Ishikawa (cell line): Measurements from ENCODE around the gene WBP1L.

ENCODE experiments used
- CEBPB ChIP-seq: IDR thresholded peaks from 2 replicates; pipeline ENCODE4 v1.6.1; 2012
- CREB1 ChIP-seq: IDR thresholded peaks from 2 replicates; pipeline ENCODE4 v1.6.1; 2012; ENCODE audit warnings: low read depth
- EGR1 ChIP-seq: IDR thresholded peaks from 2 replicates; pipeline ENCODE4 v1.6.1; 2012
- EP300 ChIP-seq: IDR thresholded peaks from 2 replicates; pipeline ENCODE4 v1.6.1; 2012; ENCODE audit warnings: borderline replicate concordance
- FOXM1 ChIP-seq: IDR thresholded peaks from 2 replicates; pipeline ENCODE4 v1.6.1; 2012; ENCODE audit warnings: low read depth, borderline replicate concordance
- NFIC ChIP-seq: IDR thresholded peaks from 2 replicates; pipeline ENCODE4 v1.6.1; 2012
- RAD21 ChIP-seq: IDR thresholded peaks from 2 replicates; pipeline ENCODE4 v1.6.1; 2012; ENCODE audit warnings: low read depth
- TAF1 ChIP-seq: IDR thresholded peaks from 2 replicates; pipeline ENCODE4 v1.6.1; 2012; ENCODE audit warnings: low read depth, mild to moderate bottlenecking
- TCF12 ChIP-seq: IDR thresholded peaks from 2 replicates; pipeline ENCODE4 v1.6.1; 2012; ENCODE audit warnings: low read depth
- TEAD4 ChIP-seq: IDR thresholded peaks from 2 replicates; pipeline ENCODE4 v1.6.1; 2012
- YY1 ChIP-seq: IDR thresholded peaks from 2 replicates; pipeline ENCODE4 v1.6.1; 2012; ENCODE audit warnings: low read depth
- ZBTB7A ChIP-seq: IDR thresholded peaks from 2 replicates; pipeline ENCODE4 v1.6.1; 2012; ENCODE audit warnings: low read depth
- TF ChIP-seq, protein P1 (sequence below): IDR thresholded peaks from 2 replicates; pipeline ENCODE4 v1.6.1; 2012
- TF ChIP-seq, protein P2 (sequence below): IDR thresholded peaks from 2 replicates; pipeline ENCODE4 v1.6.1; 2012
- TF ChIP-seq, protein P3 (sequence below): IDR thresholded peaks from 2 replicates; pipeline ENCODE4 v1.6.1; 2012; ENCODE audit warnings: low read depth, mild to moderate bottlenecking

The WBP1L gene

DNA sequence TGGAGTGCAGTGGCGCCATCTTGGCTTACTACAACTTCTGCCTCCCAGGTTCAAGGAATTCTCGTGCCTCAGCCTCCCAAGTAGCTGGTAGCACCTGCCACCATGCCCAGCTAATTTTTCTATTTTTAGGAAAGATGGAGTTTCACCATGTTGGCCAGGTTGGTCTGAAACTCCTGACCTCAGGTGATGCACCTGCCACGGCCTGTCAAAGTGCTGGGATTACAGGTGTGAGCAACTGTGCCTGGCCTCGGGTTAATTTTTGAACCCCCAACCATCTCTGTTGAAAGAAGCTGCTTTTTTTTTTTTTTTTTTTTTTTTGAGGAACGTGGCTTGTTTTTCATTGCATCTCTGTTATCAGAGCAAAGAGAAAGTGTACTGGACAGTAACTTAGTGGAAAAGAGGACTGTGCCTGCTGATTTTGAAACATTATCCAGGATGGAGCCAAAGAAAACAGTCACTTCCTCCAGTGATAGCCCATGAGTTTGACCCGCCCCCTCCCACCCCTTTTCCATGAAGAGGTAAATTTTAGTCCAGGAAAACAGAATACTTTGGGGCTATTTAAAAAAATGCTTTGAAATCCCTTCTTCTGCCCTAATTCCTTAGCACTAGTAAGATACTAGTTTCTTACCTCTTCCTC lies 38.3 kb downstream of the WBP1L start:
- TF ChIP-seq NFIC (no peak), TCF12 (no peak), EGR1 (no peak), EP300 (no peak), YY1 (no peak)
- TF ChIP-seq, protein P1, sequence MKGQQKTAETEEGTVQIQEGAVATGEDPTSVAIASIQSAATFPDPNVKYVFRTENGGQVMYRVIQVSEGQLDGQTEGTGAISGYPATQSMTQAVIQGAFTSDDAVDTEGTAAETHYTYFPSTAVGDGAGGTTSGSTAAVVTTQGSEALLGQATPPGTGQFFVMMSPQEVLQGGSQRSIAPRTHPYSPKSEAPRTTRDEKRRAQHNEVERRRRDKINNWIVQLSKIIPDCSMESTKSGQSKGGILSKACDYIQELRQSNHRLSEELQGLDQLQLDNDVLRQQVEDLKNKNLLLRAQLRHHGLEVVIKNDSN, result no peak
- TF ChIP-seq, protein P2, sequence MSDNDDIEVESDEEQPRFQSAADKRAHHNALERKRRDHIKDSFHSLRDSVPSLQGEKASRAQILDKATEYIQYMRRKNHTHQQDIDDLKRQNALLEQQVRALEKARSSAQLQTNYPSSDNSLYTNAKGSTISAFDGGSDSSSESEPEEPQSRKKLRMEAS, result no peak

DNA sequence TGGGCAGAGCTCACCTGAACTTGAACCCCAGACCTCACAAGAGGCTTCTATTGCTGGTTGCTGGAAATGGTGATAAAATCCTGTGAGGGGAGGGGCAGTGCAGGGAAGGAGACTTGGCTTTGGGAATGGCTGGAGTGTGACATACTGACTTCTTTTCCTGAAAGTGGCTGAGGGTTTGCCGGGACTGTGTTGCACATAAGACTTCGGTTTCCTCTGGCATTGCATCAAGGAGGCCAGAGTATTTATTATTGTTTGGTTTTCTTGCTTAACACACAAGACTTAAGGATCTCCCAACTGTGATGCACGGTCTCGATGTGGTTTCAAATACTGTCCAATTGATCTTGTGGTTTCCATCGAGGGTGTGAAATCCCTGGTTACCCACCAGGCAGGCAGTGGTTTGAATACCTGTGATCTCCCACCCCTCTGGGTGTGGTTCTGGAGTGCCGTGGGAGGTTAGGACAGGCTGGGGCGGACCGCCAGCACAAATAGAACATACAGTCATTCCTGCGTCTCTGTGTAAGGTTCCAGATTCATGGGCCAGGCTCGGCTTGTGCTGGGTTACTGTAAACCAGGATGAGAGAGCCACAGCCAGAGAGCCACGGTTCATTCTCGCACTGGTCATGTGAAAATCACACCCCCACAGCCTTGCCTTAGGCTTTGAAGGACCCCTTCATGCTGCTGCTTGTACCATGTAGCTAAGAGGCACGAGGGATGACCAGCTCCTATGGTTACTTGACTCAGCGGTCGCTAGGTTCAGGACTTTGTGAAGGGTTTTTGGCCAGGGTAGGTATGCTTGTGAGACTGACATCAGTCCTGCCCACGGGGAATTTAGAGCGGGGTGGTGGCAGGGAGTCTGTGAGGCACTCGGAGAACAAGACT lies 39.2 kb downstream of the WBP1L start:
- TF ChIP-seq CEBPB, result no peak

DNA sequence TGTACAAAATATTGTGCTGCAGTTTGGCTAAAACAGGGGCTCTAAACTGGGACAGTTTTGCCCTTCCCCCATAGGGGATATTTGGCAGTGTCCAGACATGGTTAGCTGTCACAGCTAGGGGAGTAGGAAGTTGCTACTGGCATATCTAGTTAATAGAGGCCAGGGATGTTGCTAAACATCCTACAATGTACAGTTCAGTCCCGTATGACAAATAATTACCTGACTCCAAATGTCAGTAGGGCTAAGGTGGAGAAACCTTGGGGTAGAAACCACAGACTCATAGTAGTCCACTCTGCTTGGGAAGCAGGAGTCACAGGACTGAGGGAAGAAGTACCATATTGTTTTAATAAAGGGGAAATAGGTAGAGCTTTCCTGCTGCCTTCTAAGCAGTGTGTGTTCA lies 39.8 kb downstream of the WBP1L start:
- TF ChIP-seq TAF1, result no peak
- no peak for TF ChIP-seq CREB1
- no peak for TF ChIP-seq ZBTB7A
- TF ChIP-seq, protein P3, sequence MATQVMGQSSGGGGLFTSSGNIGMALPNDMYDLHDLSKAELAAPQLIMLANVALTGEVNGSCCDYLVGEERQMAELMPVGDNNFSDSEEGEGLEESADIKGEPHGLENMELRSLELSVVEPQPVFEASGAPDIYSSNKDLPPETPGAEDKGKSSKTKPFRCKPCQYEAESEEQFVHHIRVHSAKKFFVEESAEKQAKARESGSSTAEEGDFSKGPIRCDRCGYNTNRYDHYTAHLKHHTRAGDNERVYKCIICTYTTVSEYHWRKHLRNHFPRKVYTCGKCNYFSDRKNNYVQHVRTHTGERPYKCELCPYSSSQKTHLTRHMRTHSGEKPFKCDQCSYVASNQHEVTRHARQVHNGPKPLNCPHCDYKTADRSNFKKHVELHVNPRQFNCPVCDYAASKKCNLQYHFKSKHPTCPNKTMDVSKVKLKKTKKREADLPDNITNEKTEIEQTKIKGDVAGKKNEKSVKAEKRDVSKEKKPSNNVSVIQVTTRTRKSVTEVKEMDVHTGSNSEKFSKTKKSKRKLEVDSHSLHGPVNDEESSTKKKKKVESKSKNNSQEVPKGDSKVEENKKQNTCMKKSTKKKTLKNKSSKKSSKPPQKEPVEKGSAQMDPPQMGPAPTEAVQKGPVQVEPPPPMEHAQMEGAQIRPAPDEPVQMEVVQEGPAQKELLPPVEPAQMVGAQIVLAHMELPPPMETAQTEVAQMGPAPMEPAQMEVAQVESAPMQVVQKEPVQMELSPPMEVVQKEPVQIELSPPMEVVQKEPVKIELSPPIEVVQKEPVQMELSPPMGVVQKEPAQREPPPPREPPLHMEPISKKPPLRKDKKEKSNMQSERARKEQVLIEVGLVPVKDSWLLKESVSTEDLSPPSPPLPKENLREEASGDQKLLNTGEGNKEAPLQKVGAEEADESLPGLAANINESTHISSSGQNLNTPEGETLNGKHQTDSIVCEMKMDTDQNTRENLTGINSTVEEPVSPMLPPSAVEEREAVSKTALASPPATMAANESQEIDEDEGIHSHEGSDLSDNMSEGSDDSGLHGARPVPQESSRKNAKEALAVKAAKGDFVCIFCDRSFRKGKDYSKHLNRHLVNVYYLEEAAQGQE, result no peak

DNA sequence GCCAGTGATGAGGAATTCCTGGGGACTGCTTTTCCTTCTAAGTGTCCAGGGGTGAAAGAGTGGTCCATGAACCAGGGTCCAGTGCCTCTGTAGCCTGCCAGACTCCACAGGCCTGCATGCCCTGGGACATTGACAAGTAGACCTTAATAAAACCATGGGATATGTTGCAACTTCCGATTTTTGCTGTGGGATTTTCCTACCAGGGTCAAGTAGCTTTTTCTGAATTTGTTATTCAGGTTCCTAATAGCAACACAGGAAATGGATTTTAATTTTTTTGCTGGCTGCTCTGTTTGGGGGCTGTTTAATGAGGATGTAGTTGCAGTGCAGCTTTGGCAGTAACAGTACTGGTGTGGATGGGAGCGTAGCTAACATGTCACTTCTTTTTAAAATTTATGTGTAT lies 42.1 kb downstream of the WBP1L start:
- TF ChIP-seq FOXM1, result no peak
- no peak for TF ChIP-seq NFIC
- no peak for TF ChIP-seq CREB1
- TF ChIP-seq EGR1, result no peak
- TF ChIP-seq EP300, result no peak
- TF ChIP-seq, protein P1, result no peak
- TF ChIP-seq ZBTB7A, result no peak
- no peak for TF ChIP-seq TAF1
- no peak for TF ChIP-seq YY1
- TF ChIP-seq, protein P2, result no peak
- TF ChIP-seq TCF12, result no peak
- no peak for TF ChIP-seq CEBPB
- no peak for TF ChIP-seq RAD21
- TF ChIP-seq, protein P3, result no peak
- TF ChIP-seq TEAD4, result no peak

DNA sequence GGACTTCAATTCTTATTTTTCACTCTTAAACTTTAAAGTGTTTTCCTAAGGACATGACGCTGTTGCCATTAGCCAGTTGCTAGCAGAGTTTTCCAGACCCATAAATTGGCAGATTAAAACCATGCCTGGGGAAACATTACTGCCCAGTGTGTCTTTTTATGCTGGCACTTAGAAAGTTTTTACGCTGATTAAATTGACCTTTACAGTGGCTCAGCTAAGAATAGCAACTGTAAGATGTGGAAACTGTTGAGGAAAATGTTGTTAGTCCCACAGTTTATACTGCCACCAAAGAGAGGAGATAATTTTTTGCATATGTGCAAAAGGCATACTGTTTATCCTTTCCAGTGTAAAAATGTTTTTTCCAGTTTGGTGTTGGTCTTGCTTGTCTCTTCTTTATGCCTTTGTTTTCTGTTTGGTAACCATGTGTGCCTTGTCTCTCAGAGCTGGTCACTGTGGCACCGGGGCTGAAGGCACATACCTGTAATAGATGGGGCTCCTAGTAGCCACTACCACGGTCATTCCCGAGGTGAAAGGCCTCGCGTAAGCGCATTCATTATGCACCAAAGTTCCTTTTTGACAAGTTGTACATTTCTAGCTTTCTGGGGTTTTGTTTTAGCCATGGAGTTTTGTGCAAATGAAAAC lies 48.1 kb downstream of the WBP1L start:
- no peak for TF ChIP-seq CEBPB
- no peak for TF ChIP-seq FOXM1
- TF ChIP-seq, protein P1, result no peak
- TF ChIP-seq TEAD4, result no peak
- no peak for TF ChIP-seq YY1
- no peak for TF ChIP-seq CREB1
- no peak for TF ChIP-seq TCF12
- TF ChIP-seq NFIC, result no peak
- TF ChIP-seq TAF1, result no peak
- TF ChIP-seq, protein P3, result no peak
- no peak for TF ChIP-seq EGR1
- no peak for TF ChIP-seq RAD21
- TF ChIP-seq EP300, result no peak
- TF ChIP-seq, protein P2, result no peak
- no peak for TF ChIP-seq ZBTB7A
